Psoas muscle (tissue), 8 donors: ENCODE data around the gene LYRM1. TPM values are rescaled to one million over a fixed set of nuclear protein-coding genes. Genes with fewer than 3 reads are reported as not detected.

Source experiments
- ATAC-seq, 4 donors: fragments of 200-7000 bp; cut with Tn5 transposase; one replicate each; pipeline ENCODE4 v1.9.1; 2020; ENCODE audit warnings: moderate library complexity in 3 of 4, mild to moderate bottlenecking in 2 of 4
- DNase-seq, 2 donors: peaks; one replicate each; pipeline ENCODE4 v3.0.0-alpha.2; 2020
- H3K27ac ChIP-seq: fragments of 200-600 bp; one replicate; pipeline ENCODE4 v1.8.0; 2022
- H3K27me3 ChIP-seq, 3 donors: fragments of 200-600 bp in 1 of 3; one replicate each; pipeline versions ENCODE4 v1.6.1 to v1.8.0; 2013 to 2022; ENCODE audit warnings: low read length in 2 of 3, mild to moderate bottlenecking in 2 of 3, moderate library complexity in 1 of 3; ENCODE audit not compliant: insufficient read depth in 3 of 3
- H3K36me3 ChIP-seq, 2 donors: fragments of 200-600 bp in 1 of 2; one replicate each; pipeline versions ENCODE4 v1.6.1 to v1.8.0; 2013 to 2022; ENCODE audit warnings: low read depth in 1 of 2, mild to moderate bottlenecking in 1 of 2, moderate library complexity in 1 of 2; ENCODE audit not compliant: insufficient read depth in 1 of 2
- H3K4me1 ChIP-seq: fragments of 200-600 bp; one replicate; pipeline ENCODE4 v1.8.0; 2022
- H3K4me3 ChIP-seq: fragments of 200-600 bp; one replicate; pipeline ENCODE4 v1.8.0; 2022; ENCODE audit warnings: mild to moderate bottlenecking
- H3K9me3 ChIP-seq: fragments of 200-600 bp; one replicate; pipeline ENCODE4 v1.8.0; 2022
- CTCF ChIP-seq: fragments of 200-600 bp; IDR thresholded peaks from one replicate; pipeline ENCODE4 v1.8.0; 2022; ENCODE audit warnings: antibody characterized with exemption
- WGBS, 3 donors: extraction: QIAGEN DNeasy Blood & Tissue Kit; methylation state at CpG; one replicate each; pipeline versions ENCODE4 v1.1.6 to v1.1.7; 2013; 5-methylcytosine and 5-hydroxymethylcytosine counted together
- intact Hi-C, 2 donors: fragments of 100-400 bp; cut with DNase I; formaldehyde crosslinking; loops; one replicate each; pipeline versions ENCODE4 v1.11.0 to v1.14.2; 2022
- polyA plus RNA-seq, 3 donors: library from polyadenylated mRNA; stranded (reverse); fragments of 200-250 nt; gene quantifications; one replicate each; pipeline ENCODE4 v1.2.3, GENCODE V29; 2013
- total RNA-seq, 4 donors: library from RNA; stranded (reverse); fragmentation: NEBNext Ultra II Directional in 2 of 4; extraction: Animal tissue kit (Norgen Biotek cat#: 25700) in 2 of 4; gene quantifications; one replicate each; pipeline versions ENCODE4 v1.2.1 to v1.2.4, GENCODE V29; 2021 to 2023
- donor health status: healthy with polysubstance abuse.
- donor health status: DM: no; HTN: no; CAD: no; lungs with moderate emphysema.
- donor health status: Bipolar disorder and iron deficiency.
- donor health status: healthy.
- donor health status: DM: yes; HTN: yes; CAD: no.
- donor health status: DM: no; HTN: no; CAD: no.
- donor health status: DM: no; HTN: no; CAD: no.
- donor health status: DM: yes; HTN: yes; CAD: no.

The LYRM1 gene
- total and polyA plus RNA-seq, 7 donors, result 27.2 to 54.0 (median 37.3) TPM

DNA sequence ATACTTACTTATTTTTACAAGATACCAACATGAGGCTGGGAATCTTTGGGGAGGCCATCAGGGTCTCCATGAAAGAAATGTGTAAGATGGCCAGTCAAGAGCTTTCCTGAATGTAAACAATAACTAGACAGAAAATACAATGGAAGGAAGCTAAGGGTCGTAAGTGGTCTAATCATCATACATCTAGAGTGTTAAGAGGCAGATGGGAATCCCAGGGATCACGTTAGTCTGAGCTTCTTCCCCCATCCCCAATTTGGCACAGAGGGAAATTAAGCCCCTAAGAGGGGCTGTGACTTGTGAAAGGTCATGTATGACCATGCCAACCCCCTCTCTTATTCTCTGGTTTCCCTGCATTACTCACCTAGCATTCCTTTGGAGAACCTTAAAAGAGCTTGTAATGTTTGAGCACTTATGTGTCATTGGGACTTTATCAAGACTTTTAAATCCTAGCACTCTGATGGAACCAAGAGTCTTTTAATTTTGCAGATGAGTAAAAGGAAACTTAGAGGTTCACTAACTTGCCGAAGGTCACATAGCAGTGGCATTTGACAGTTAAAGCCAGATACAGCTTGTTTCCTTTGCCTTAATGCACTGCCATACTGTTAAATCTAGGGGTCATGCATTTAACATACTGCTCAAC lies 46.5 kb upstream of the LYRM1 start:
- no peak overlapping the region for H3K27ac ChIP-seq
- no peak for DNase-seq
- ATAC-seq, result no peak
- H3K27me3 ChIP-seq, result no peaks in the 10 kb centered on the region
- H3K4me3 ChIP-seq, result no peak overlapping the region
- intact Hi-C loops, result loop anchor here (5.0 to 10.0 kb wide), 2 partner anchors 43 to 151 kb away; no protein-coding TSS in a partner anchor
- TF ChIP-seq CTCF, result no peak
- WGBS, 3 donors, result 78 to 90% (median 84%) methylated on average over 3 of the region's 3 CpGs
- peaks cover 6 to 7% of the 10 kb centered on the region in 2 donors for H3K36me3 ChIP-seq
- peaks cover 15% of the 10 kb centered on the region for H3K4me1 ChIP-seq
- H3K9me3 ChIP-seq, result no peaks in the 10 kb centered on the region

DNA sequence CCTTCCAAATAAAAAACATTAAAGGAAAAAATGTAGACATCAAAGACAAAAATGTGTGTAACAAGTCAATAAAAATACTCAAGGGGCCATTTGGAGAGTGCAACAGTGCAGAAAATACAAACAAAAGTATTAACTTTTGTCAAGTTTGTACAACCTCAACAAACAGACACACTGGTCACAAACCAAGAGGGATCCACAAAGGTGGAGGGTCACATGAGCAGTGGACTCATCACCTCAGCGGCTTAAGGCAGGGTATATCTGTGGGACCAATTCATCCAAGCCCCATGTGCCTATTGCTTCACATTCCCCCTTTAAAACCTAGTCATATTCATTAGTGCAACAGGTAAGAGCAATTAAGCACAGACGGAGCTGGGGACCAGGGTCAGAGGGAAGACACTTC lies 45.6 kb upstream of the LYRM1 start:
- H3K4me3 ChIP-seq, result no peak overlapping the region
- intact Hi-C loops, result loop anchor here (5.0 to 10.0 kb wide), 2 partner anchors 42 to 150 kb away; no protein-coding TSS in a partner anchor
- H3K4me1 ChIP-seq, result peaks cover 20% of the 10 kb centered on the region
- TF ChIP-seq CTCF, result no peak
- no peak overlapping the region for H3K27ac ChIP-seq
- H3K36me3 ChIP-seq, result peaks cover 6 to 12% of the 10 kb centered on the region in 2 donors
- no peaks in the 10 kb centered on the region for H3K27me3 ChIP-seq
- H3K9me3 ChIP-seq, result no peaks in the 10 kb centered on the region
- ATAC-seq (no peak), DNase-seq (no peak)
- WGBS, 3 donors, result 96 to 98% (median 96%) methylated on average over 2 of the region's 2 CpGs

DNA sequence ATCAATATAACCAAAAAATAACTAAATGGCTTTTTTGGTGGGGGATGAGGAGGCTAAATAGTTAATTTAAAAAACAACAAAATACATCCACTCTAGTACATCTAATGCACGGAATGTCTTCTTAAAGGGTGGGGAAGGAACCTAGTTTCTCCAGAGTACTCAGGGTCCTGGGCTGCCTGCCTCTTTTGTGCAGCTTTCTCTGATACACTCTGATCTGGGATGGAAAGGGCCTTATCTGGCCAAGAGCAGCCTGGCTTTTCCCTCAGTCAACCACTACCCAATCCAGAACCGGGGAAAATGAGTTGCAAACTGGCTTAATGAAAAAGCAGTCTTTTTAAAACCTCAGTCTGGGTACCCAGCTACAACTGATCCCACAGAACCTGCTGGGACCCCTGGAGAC lies 43.3 kb upstream of the LYRM1 start:
- no peaks in the 10 kb centered on the region for H3K9me3 ChIP-seq
- ATAC-seq, result no peak
- no peaks in the 10 kb centered on the region for H3K27me3 ChIP-seq
- no peak overlapping the region for H3K4me3 ChIP-seq
- no peak for DNase-seq
- intact Hi-C loops, result loop anchor here in 1 of 2 donors (10.0 kb wide), 1 partner anchor 148 kb away; no protein-coding TSS in a partner anchor
- peaks cover 11 to 26% of the 10 kb centered on the region in 2 donors for H3K36me3 ChIP-seq
- TF ChIP-seq CTCF, result no peak
- no peak overlapping the region for H3K27ac ChIP-seq
- 81 to 91% (median 90%) methylated on average over 2 of the region's 2 CpGs for WGBS, 3 donors
- peaks cover 14% of the 10 kb centered on the region for H3K4me1 ChIP-seq

GRCh38 chr16:20859229-20859628 lies 41.3 kb upstream of the LYRM1 start:
- intact Hi-C loops, result loop anchor here in 1 of 2 donors (10.0 kb wide), 1 partner anchor 146 kb away; no protein-coding TSS in a partner anchor
- H3K4me1 ChIP-seq, result peaks cover 14% of the 10 kb centered on the region
- no peaks in the 10 kb centered on the region for H3K27me3 ChIP-seq
- no peak overlapping the region for H3K4me3 ChIP-seq
- no peak for TF ChIP-seq CTCF
- H3K27ac ChIP-seq, result no peak overlapping the region
- DNase-seq (no peak), ATAC-seq (peak in 1 of 4 donors; percentile 40)
- H3K36me3 ChIP-seq, result peaks cover 7 to 27% of the 10 kb centered on the region in 2 donors
- WGBS, 3 donors, result 74 to 83% (median 79%) methylated on average over 3 of the region's 3 CpGs
- no peaks in the 10 kb centered on the region for H3K9me3 ChIP-seq
